Psoas muscle (tissue), 8 donors: ENCODE data around the gene FILIP1. TPM values are rescaled to one million over a fixed set of nuclear protein-coding genes. Genes with fewer than 3 reads are reported as not detected.

Experiments
- ATAC-seq, 4 donors: fragments of 200-7000 bp; cut with Tn5 transposase; one replicate each; pipeline ENCODE4 v1.9.1; 2020; ENCODE audit warnings: moderate library complexity in 3 of 4, mild to moderate bottlenecking in 2 of 4
- DNase-seq, 2 donors: peaks; one replicate each; pipeline ENCODE4 v3.0.0-alpha.2; 2020
- H3K27ac ChIP-seq: fragments of 200-600 bp; one replicate; pipeline ENCODE4 v1.8.0; 2022
- H3K27me3 ChIP-seq, 3 donors: fragments of 200-600 bp in 1 of 3; one replicate each; pipeline versions ENCODE4 v1.6.1 to v1.8.0; 2013 to 2022; ENCODE audit warnings: low read length in 2 of 3, mild to moderate bottlenecking in 2 of 3, moderate library complexity in 1 of 3; ENCODE audit not compliant: insufficient read depth in 3 of 3
- H3K36me3 ChIP-seq, 2 donors: fragments of 200-600 bp in 1 of 2; one replicate each; pipeline versions ENCODE4 v1.6.1 to v1.8.0; 2013 to 2022; ENCODE audit warnings: low read depth in 1 of 2, mild to moderate bottlenecking in 1 of 2, moderate library complexity in 1 of 2; ENCODE audit not compliant: insufficient read depth in 1 of 2
- H3K4me1 ChIP-seq: fragments of 200-600 bp; one replicate; pipeline ENCODE4 v1.8.0; 2022
- H3K4me3 ChIP-seq: fragments of 200-600 bp; one replicate; pipeline ENCODE4 v1.8.0; 2022; ENCODE audit warnings: mild to moderate bottlenecking
- H3K9me3 ChIP-seq: fragments of 200-600 bp; one replicate; pipeline ENCODE4 v1.8.0; 2022
- WGBS, 3 donors: extraction: QIAGEN DNeasy Blood & Tissue Kit; methylation state at CpG; one replicate each; pipeline versions ENCODE4 v1.1.6 to v1.1.7; 2013; 5-methylcytosine and 5-hydroxymethylcytosine counted together
- intact Hi-C, 2 donors: fragments of 100-400 bp; cut with DNase I; formaldehyde crosslinking; loops; one replicate each; pipeline versions ENCODE4 v1.11.0 to v1.14.2; 2022
- polyA plus RNA-seq, 3 donors: library from polyadenylated mRNA; stranded (reverse); fragments of 200-250 nt; gene quantifications; one replicate each; pipeline ENCODE4 v1.2.3, GENCODE V29; 2013
- total RNA-seq, 4 donors: library from RNA; stranded (reverse); fragmentation: NEBNext Ultra II Directional in 2 of 4; extraction: Animal tissue kit (Norgen Biotek cat#: 25700) in 2 of 4; gene quantifications; one replicate each; pipeline versions ENCODE4 v1.2.1 to v1.2.4, GENCODE V29; 2021 to 2023
- TF ChIP-seq, protein P1 (sequence below): fragments of 200-600 bp; IDR thresholded peaks from one replicate; pipeline ENCODE4 v1.8.0; 2022; ENCODE audit warnings: antibody characterized with exemption
- donor health status: healthy with polysubstance abuse.
- donor health status: DM: no; HTN: no; CAD: no; lungs with moderate emphysema.
- donor health status: Bipolar disorder and iron deficiency.
- donor health status: healthy.
- donor health status: DM: yes; HTN: yes; CAD: no.
- donor health status: DM: no; HTN: no; CAD: no.
- donor health status: DM: no; HTN: no; CAD: no.
- donor health status: DM: yes; HTN: yes; CAD: no.

Gene FILIP1
- total and polyA plus RNA-seq, 7 donors = 2.8 to 129 (median 71.5) TPM

- Histone ChIP-seq H3K27ac (peak overlapping the region; percentile 48), H3K9me3 (no peaks in the 10 kb centered on the region), H3K4me3 (no peak overlapping the region), H3K27me3 (no peaks in the 10 kb centered on the region), H3K4me1 (peaks cover 13% of the 10 kb centered on the region), H3K36me3 (no peaks in the 10 kb centered on the region)
- TF ChIP-seq, protein P1, sequence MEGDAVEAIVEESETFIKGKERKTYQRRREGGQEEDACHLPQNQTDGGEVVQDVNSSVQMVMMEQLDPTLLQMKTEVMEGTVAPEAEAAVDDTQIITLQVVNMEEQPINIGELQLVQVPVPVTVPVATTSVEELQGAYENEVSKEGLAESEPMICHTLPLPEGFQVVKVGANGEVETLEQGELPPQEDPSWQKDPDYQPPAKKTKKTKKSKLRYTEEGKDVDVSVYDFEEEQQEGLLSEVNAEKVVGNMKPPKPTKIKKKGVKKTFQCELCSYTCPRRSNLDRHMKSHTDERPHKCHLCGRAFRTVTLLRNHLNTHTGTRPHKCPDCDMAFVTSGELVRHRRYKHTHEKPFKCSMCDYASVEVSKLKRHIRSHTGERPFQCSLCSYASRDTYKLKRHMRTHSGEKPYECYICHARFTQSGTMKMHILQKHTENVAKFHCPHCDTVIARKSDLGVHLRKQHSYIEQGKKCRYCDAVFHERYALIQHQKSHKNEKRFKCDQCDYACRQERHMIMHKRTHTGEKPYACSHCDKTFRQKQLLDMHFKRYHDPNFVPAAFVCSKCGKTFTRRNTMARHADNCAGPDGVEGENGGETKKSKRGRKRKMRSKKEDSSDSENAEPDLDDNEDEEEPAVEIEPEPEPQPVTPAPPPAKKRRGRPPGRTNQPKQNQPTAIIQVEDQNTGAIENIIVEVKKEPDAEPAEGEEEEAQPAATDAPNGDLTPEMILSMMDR = no peak
- ATAC-seq = peak; percentile 57 to 73 (median 68)
- 97% methylated on average over 1 of the region's 1 CpG for WGBS, 3 donors
- no peak for DNase-seq
- intact Hi-C loops = no loop called here
These were observed 163.9 kb downstream of the FILIP1 start for GRCh38 chr6:75329703-75330102.

- Histone ChIP-seq H3K9me3 (no peaks in the 10 kb centered on the region), H3K4me3 (no peak overlapping the region), H3K27me3 (no peaks in the 10 kb centered on the region), H3K4me1 (no peaks in the 10 kb centered on the region), H3K27ac (no peak overlapping the region), H3K36me3 (no peaks in the 10 kb centered on the region)
- no peak for ATAC-seq
- TF ChIP-seq, protein P1 = no peak
- 92 to 98% (median 96%) methylated on average over 1 of the region's 1 CpG for WGBS, 3 donors
- intact Hi-C loops = no loop called here
- DNase-seq = no peak
These were observed 165.8 kb downstream of the FILIP1 start for GRCh38 chr6:75327807-75328206.

- ATAC-seq (peak in 2 of 4 donors; percentile 48 to 71), DNase-seq (no peak)
- WGBS, 3 donors = 87 to 92% (median 91%) methylated on average over 2 of the region's 2 CpGs
- intact Hi-C loops = no loop called here
- Histone ChIP-seq H3K4me1 (no peaks in the 10 kb centered on the region), H3K36me3 (no peaks in the 10 kb centered on the region), H3K4me3 (no peak overlapping the region), H3K9me3 (no peaks in the 10 kb centered on the region), H3K27me3 (no peaks in the 10 kb centered on the region), H3K27ac (peak overlapping the region; percentile 12)
- TF ChIP-seq, protein P1 = no peak
These were observed 166.9 kb downstream of the FILIP1 start for GRCh38 chr6:75326557-75327258.

- intact Hi-C loops = no loop called here
- Histone ChIP-seq H3K4me1 (no peaks in the 10 kb centered on the region), H3K27ac (no peak overlapping the region), H3K4me3 (no peak overlapping the region), H3K27me3 (no peaks in the 10 kb centered on the region), H3K36me3 (peaks cover 0 to 11% of the 10 kb centered on the region in 2 donors), H3K9me3 (no peaks in the 10 kb centered on the region)
- 50 to 79% (median 76%) methylated on average over 2 of the region's 2 CpGs for WGBS, 3 donors
- ATAC-seq = no peak
- TF ChIP-seq, protein P1 = no peak
- DNase-seq = no peak
These were observed 174.7 kb downstream of the FILIP1 start for GRCh38 chr6:75318900-75319299.
